Measurements from ENCODE around the gene NADK2. TPM values are rescaled to one million over a fixed set of nuclear protein-coding genes. Genes with fewer than 3 reads are reported as not detected.

NADK2 gene
- total and polyA plus RNA-seq, 9 of the 15 experiments (the other 6 are each of a cell fraction or from before 2014, with no cell fraction given), result 10.6 to 41.0 (median 24.0) TPM

DNA sequence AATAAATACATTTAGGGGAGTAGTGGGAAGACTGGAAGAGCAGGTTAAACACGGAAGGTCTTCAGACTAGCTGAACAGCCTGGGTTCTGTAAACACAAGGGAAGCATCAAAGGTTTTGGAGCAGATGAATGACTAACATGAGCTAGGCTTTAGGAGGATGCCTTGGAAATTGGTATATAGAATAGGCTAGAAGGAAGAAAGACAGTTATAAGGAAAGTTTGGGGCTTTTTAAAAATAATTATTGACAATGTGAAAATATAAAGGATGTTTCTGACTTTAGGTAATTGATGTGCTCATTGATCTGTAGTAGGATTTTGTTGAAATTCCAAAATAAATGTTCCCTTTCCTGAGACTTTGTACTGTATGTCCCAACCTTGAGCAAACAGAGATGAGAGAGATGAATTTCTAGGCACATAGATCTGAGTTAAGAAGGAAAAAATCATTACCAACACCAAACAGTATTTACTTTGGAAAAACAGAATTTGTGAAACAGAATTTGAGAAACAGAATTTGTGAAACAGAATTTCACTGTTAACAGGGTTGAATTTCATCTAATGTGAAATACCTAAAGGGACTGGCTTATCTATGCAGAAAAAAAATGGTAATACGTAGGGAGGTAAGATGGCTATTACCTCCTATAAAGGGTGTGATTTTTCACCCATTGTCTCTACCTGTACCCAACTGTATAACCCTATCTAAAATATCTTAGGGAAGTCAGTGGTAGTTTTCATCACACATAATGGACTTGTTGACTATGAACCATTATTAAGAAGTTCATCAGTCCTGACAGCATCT lies 61.0 kb downstream of the NADK2 start (continued):
- TF ChIP-seq, protein P1, sequence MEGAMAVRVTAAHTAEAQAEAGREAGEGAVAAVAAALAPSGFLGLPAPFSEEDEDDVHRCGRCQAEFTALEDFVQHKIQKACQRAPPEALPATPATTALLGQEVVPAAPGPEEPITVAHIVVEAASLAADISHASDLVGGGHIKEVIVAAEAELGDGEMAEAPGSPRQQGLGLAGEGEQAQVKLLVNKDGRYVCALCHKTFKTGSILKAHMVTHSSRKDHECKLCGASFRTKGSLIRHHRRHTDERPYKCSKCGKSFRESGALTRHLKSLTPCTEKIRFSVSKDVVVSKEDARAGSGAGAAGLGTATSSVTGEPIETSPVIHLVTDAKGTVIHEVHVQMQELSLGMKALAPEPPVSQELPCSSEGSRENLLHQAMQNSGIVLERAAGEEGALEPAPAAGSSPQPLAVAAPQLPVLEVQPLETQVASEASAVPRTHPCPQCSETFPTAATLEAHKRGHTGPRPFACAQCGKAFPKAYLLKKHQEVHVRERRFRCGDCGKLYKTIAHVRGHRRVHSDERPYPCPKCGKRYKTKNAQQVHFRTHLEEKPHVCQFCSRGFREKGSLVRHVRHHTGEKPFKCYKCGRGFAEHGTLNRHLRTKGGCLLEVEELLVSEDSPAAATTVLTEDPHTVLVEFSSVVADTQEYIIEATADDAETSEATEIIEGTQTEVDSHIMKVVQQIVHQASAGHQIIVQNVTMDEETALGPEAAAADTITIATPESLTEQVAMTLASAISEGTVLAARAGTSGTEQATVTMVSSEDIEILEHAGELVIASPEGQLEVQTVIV (CRISPR knock-in tag; IDR thresholded peaks at IDR 0.05; ENCODE audit: borderline replicate concordance), result no peak
- TF ChIP-seq MEF2D (tag; conservative IDR thresholded peaks at IDR 0.05; ENCODE audit: low read depth), result no peak
- no peak for TF ChIP-seq CSDE1 (IDR thresholded peaks at IDR 0.05)

DNA sequence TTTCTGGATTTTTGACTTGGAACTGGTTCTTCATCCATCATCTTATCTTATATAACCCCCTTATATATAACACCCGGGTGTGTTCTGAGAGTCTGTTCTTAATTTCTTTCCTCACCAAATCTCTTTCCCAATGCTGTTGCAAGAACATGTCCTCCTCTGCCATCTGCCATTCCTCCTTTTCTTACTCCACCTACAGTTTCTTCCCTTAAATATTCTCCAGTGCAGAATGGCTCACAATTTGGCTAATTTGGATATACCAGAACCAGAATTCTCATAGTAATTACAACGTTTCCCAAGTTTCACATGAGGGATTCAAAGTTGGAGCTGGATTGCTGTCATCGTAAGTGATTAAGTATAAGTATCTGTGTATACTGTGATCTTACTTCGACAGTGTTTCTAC lies 61.8 kb downstream of the NADK2 start:
- 94% methylated on average over 4 of the region's 4 CpGs for WGBS (ENCODE audit: insufficient coverage, low coverage, missing lambda C conversion rate)
- DNase-seq (ENCODE audit: extremely low read depth in 1 of 4, low spot score in 3 of 4) (no peak), ATAC-seq (no peak), FAIRE-seq (no peak)
- no peaks in the 10 kb centered on the region for H3K9me1 ChIP-seq (ENCODE audit: control insufficient read depth, insufficient read depth, low read length)
- H3K4me1 ChIP-seq (replicated peaks in 1 of 2; ENCODE audit: control insufficient read depth in 2 of 2, insufficient read depth in 2 of 2, low read length in 2 of 2), result no peaks in the 10 kb centered on the region
- no TSS peak for BruUV-seq (replicated peaks)
- no peaks in the 10 kb centered on the region for H3K79me2 ChIP-seq (ENCODE audit: control insufficient read depth, insufficient read depth, low read length)
- peaks cover 80% of the 10 kb centered on the region for H3K36me3 ChIP-seq (ENCODE audit: control insufficient read depth, insufficient read depth, low read length)
- no peaks in the 10 kb centered on the region for H3K9me3 ChIP-seq (replicated peaks; ENCODE audit: control insufficient read depth, insufficient read depth, low read depth, low read length)
- no peak overlapping the region for H3K9ac ChIP-seq (ENCODE audit: insufficient read depth in 1 of 2, low read depth in 2 of 2, low read length in 2 of 2)
- H3K4me3 ChIP-seq, result no peak overlapping the region
- H2AFZ ChIP-seq (ENCODE audit: low read depth, low read length), result no peak overlapping the region
- H3K4me2 ChIP-seq (ENCODE audit: insufficient read depth, low read length), result no peak overlapping the region
- intact Hi-C loops (cut with micrococcal nuclease) (loop anchor here (2.0 to 10.0 kb wide), 4 partner anchors 63 to 512 kb away; no protein-coding TSS in a partner anchor), in situ Hi-C loops (cut with MboI) (no loop called here)
- ChIA-PET POLR2A (no interaction called here), CTCF (ENCODE audit: low intra/inter-chr PET ratio) (no interaction called here)
- H3K27ac ChIP-seq (ENCODE audit: extremely low read depth, low read depth, low read length), result no peak overlapping the region
- H3K27me3 ChIP-seq (ENCODE audit: control insufficient read depth in 2 of 2, insufficient read depth in 2 of 2, low read length in 2 of 2), result no peaks in the 10 kb centered on the region
- H4K20me1 ChIP-seq (replicated peaks; ENCODE audit: control insufficient read depth, insufficient read depth, low read length), result no peaks in the 10 kb centered on the region
- no peak for TF ChIP-seq CC2D1A (IDR thresholded peaks at IDR 0.05)
- TF ChIP-seq MYNN (IDR thresholded peaks at IDR 0.05), result no peak
- TF ChIP-seq MYNN (CRISPR knock-in tag; IDR thresholded peaks at IDR 0.05), result no peak
- no peak for TF ChIP-seq NFE2L1 (tag; IDR thresholded peaks at IDR 0.05; ENCODE audit: borderline replicate concordance, low read depth)
- TF ChIP-seq EGR1 (conservative IDR thresholded peaks at IDR 0.05), result no peak
- TF ChIP-seq, protein P2, sequence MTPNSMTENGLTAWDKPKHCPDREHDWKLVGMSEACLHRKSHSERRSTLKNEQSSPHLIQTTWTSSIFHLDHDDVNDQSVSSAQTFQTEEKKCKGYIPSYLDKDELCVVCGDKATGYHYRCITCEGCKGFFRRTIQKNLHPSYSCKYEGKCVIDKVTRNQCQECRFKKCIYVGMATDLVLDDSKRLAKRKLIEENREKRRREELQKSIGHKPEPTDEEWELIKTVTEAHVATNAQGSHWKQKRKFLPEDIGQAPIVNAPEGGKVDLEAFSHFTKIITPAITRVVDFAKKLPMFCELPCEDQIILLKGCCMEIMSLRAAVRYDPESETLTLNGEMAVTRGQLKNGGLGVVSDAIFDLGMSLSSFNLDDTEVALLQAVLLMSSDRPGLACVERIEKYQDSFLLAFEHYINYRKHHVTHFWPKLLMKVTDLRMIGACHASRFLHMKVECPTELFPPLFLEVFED (CRISPR knock-in tag; conservative IDR thresholded peaks at IDR 0.05), result no peak
- TF ChIP-seq HLTF (IDR thresholded peaks at IDR 0.05), result no peak
- TF ChIP-seq ZNF124 (CRISPR knock-in tag; IDR thresholded peaks at IDR 0.05), result no peak
- TF ChIP-seq NONO (IDR thresholded peaks at IDR 0.05; ENCODE audit: low read depth in 2 of 2, low read length in 1 of 2), result no peak
- TF ChIP-seq, protein P3, sequence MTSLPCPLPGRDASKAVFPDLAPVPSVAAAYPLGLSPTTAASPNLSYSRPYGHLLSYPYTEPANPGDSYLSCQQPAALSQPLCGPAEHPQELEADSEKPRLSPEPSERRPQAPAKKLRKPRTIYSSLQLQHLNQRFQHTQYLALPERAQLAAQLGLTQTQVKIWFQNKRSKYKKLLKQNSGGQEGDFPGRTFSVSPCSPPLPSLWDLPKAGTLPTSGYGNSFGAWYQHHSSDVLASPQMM (CRISPR knock-in tag; IDR thresholded peaks at IDR 0.05), result no peak
- no peak for TF ChIP-seq SRSF1 (IDR thresholded peaks at IDR 0.05; ENCODE audit: low read depth, low read length)
- TF ChIP-seq ZNF589 (CRISPR knock-in tag; IDR thresholded peaks at IDR 0.05; ENCODE audit: low read depth), result no peak
- TF ChIP-seq, protein P4, sequence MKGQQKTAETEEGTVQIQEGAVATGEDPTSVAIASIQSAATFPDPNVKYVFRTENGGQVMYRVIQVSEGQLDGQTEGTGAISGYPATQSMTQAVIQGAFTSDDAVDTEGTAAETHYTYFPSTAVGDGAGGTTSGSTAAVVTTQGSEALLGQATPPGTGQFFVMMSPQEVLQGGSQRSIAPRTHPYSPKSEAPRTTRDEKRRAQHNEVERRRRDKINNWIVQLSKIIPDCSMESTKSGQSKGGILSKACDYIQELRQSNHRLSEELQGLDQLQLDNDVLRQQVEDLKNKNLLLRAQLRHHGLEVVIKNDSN (CRISPR knock-in tag; IDR thresholded peaks at IDR 0.05), result no peak

Measured in K562 (cell line).